Suprapubic skin (tissue), 4 donors: ENCODE measurements around the gene SPDL1. TPM values are rescaled to one million over a fixed set of nuclear protein-coding genes. Genes with fewer than 3 reads are reported as not detected.

Experiments
- DNase-seq, 2 donors: peaks; one replicate each; pipeline ENCODE4 v3.0.0-alpha.2; 2019; ENCODE audit warnings: low spot score in 2 of 2
- H3K27ac ChIP-seq: fragments of 200-600 bp; sonication (generic); one replicate; pipeline ENCODE4 v1.5.1; 2019
- H3K27me3 ChIP-seq: fragments of 200-600 bp; sonication (generic); one replicate; pipeline ENCODE4 v1.5.1; 2019
- H3K36me3 ChIP-seq: fragments of 200-600 bp; sonication (generic); one replicate; pipeline ENCODE4 v1.5.1; 2019
- H3K4me1 ChIP-seq: fragments of 200-600 bp; sonication (generic); one replicate; pipeline ENCODE4 v1.5.1; 2019
- H3K4me3 ChIP-seq: fragments of 200-600 bp; sonication (generic); one replicate; pipeline ENCODE4 v1.5.1; 2019; ENCODE audit warnings: mild to moderate bottlenecking
- H3K9me3 ChIP-seq: fragments of 200-600 bp; sonication (generic); one replicate; pipeline ENCODE4 v1.5.1; 2019
- EP300 ChIP-seq: sonication (generic); formaldehyde crosslinking; IDR thresholded peaks from one replicate; pipeline ENCODE4 v1.6.1; 2017; ENCODE audit warnings: antibody characterized with exemption
- POLR2A ChIP-seq, 2 donors: fragments of 450-650 bp; IDR thresholded peaks; one replicate each; pipeline ENCODE4 v1.6.1; 2017; ENCODE audit warnings: antibody characterized with exemption in 2 of 2, mild to moderate bottlenecking in 2 of 2, moderate library complexity in 2 of 2
- POLR2AphosphoS5 ChIP-seq, 3 donors: sonication (generic); formaldehyde crosslinking; IDR thresholded peaks; one replicate each; pipeline ENCODE4 v1.6.1; 2017; ENCODE audit warnings: antibody characterized with exemption in 3 of 3
- WGBS: methylation state at CpG from one replicate; pipeline ENCODE4 v1.1.5; 2018; 5-methylcytosine and 5-hydroxymethylcytosine counted together
- total RNA-seq, 4 donors: library from RNA; depleted of rRNA; stranded (reverse); fragments of >200 nt; gene quantifications; one replicate each; pipeline ENCODE4 v1.1.0, GENCODE V29; 2016
- TF ChIP-seq, protein P1 (sequence below), 2 donors: fragments of 200-600 bp in 1 of 2; fragments of 450-650 bp in 1 of 2; sonication (generic) in 1 of 2; IDR thresholded peaks; one replicate each; pipeline ENCODE4 v1.5.1; 2016 to 2019; ENCODE audit warnings: antibody characterized with exemption in 2 of 2, mild to moderate bottlenecking in 1 of 2, moderate library complexity in 1 of 2

SPDL1 gene
- total RNA-seq, 4 donors from 2014 or later: 6.4 to 9.4 (median 7.3) TPM

DNA sequence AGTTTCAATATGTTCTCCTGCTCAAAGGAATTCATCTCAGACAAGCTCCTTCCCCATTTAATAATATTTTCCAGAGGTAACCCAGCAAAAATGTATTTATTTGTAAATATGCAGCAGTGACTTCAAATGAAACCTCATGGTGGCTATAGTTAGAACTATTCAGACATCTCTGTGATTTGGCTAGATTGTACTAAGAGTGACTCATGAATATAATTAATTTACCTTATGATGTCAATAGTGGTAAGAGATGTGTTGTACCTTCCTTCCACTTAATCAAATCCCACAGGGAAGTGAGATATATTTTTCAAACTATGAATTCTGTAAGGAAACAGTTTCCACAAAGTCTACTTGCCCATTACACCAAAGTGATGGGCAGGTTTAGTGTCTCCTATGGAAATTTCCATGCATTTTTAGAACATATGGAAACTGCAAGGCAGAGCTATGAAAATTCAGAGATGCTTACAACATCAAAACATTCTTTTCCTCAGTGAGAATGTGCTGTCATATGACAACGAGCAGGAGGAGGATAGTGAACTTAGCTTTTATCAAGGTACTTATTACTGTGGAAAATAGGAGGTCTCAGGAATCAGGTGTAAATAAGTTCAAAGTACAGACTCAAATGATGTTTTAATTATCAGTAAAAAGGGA, 34.0 kb upstream of the SPDL1 start:
- 31% methylated on average over 1 of the region's 1 CpG for WGBS
- Histone ChIP-seq H3K27ac (no peak overlapping the region), H3K36me3 (no peaks in the 10 kb centered on the region), H3K9me3 (no peaks in the 10 kb centered on the region), H3K4me1 (peaks cover 2% of the 10 kb centered on the region), H3K27me3 (no peaks in the 10 kb centered on the region), H3K4me3 (no peak overlapping the region)
- no peak for TF ChIP-seq POLR2A (IDR thresholded peaks at IDR 0.05)
- TF ChIP-seq, protein P1, sequence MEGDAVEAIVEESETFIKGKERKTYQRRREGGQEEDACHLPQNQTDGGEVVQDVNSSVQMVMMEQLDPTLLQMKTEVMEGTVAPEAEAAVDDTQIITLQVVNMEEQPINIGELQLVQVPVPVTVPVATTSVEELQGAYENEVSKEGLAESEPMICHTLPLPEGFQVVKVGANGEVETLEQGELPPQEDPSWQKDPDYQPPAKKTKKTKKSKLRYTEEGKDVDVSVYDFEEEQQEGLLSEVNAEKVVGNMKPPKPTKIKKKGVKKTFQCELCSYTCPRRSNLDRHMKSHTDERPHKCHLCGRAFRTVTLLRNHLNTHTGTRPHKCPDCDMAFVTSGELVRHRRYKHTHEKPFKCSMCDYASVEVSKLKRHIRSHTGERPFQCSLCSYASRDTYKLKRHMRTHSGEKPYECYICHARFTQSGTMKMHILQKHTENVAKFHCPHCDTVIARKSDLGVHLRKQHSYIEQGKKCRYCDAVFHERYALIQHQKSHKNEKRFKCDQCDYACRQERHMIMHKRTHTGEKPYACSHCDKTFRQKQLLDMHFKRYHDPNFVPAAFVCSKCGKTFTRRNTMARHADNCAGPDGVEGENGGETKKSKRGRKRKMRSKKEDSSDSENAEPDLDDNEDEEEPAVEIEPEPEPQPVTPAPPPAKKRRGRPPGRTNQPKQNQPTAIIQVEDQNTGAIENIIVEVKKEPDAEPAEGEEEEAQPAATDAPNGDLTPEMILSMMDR (IDR thresholded peaks at IDR 0.05): no peak
- TF ChIP-seq EP300: no peak
- TF ChIP-seq POLR2AphosphoS5 (IDR thresholded peaks at IDR 0.05): no peak
- DNase-seq: no peak

DNA sequence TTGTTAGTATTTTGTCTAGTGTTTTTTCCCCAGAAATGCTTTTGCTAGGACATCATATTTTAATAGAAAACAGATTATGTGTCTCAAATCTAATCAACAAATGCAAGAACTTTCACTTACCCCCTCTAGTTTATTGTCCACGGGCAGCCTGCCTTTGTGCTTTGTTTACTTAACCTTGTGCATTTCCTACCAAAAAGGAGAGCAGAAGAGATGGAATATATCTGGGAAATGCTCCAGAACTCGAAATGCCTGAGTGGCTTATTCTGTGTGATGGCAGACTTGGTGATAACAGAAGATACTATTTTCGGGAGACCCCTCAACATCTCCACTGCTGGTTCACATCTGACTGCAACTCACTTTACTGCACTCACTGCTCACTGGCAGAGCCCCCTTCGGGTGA, 33.3 kb upstream of the SPDL1 start:
- Histone ChIP-seq H3K27me3 (no peaks in the 10 kb centered on the region), H3K36me3 (no peaks in the 10 kb centered on the region), H3K27ac (no peak overlapping the region), H3K4me3 (no peak overlapping the region), H3K9me3 (no peaks in the 10 kb centered on the region), H3K4me1 (peaks cover 2% of the 10 kb centered on the region)
- DNase-seq: no peak
- WGBS: 44% methylated on average over 4 of the region's 4 CpGs
- no peak for TF ChIP-seq POLR2A (IDR thresholded peaks at IDR 0.05)
- TF ChIP-seq POLR2AphosphoS5 (IDR thresholded peaks at IDR 0.05): no peak
- TF ChIP-seq, protein P1 (IDR thresholded peaks at IDR 0.05): no peak
- TF ChIP-seq EP300: no peak

DNA sequence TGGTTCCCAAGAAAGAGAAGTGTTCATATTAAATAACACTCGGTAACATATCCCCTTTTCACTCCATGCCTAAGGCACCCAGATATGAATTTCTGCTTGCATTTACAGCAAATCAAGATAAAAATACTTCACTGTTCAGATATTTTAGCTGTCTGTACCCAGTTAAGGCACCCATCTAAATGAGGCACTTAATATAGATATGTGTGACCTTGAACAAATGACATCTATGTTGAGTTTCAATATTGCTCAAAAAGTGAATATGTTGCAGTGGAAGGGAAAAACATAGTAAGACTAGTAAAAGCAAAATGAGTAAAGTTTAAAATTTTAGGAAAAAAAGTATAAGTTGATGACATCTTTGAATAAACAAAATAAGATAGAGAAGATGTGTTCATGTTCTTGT, 32.4 kb upstream of the SPDL1 start:
- WGBS: 88% methylated on average over 1 of the region's 1 CpG
- H3K36me3 ChIP-seq: no peaks in the 10 kb centered on the region
- no peak overlapping the region for H3K27ac ChIP-seq
- H3K27me3 ChIP-seq: no peaks in the 10 kb centered on the region
- no peak for DNase-seq
- H3K9me3 ChIP-seq: no peaks in the 10 kb centered on the region
- H3K4me1 ChIP-seq: peaks cover 2% of the 10 kb centered on the region
- TF ChIP-seq, protein P1 (IDR thresholded peaks at IDR 0.05): no peak
- TF ChIP-seq POLR2AphosphoS5 (IDR thresholded peaks at IDR 0.05): no peak
- no peak for TF ChIP-seq EP300
- no peak for TF ChIP-seq POLR2A (IDR thresholded peaks at IDR 0.05)
- no peak overlapping the region for H3K4me3 ChIP-seq

DNA sequence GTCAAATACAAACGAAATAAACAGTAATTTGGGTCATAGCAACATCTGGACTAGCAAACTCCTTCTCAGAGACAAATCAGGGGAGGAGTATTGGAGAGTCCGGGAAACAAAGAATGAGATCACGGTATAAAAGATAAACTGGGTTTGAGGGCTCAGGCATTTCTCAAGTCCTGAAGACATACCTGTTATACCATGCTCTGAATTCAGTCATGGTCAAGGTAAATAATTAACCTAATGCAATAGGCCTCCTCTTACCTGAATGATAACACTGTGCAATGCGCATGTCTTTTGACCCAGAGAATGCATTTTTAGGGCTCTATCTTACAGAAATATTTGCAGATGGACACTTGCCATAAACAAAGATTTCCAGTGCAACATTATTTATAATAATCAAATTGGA, 31.9 kb upstream of the SPDL1 start:
- Histone ChIP-seq H3K4me3 (no peak overlapping the region), H3K4me1 (peaks cover 2% of the 10 kb centered on the region), H3K9me3 (no peaks in the 10 kb centered on the region), H3K27me3 (no peaks in the 10 kb centered on the region), H3K36me3 (no peaks in the 10 kb centered on the region), H3K27ac (no peak overlapping the region)
- DNase-seq: no peak
- WGBS: 54% methylated on average over 4 of the region's 4 CpGs
- no peak for TF ChIP-seq POLR2AphosphoS5 (IDR thresholded peaks at IDR 0.05)
- TF ChIP-seq, protein P1 (IDR thresholded peaks at IDR 0.05): no peak
- TF ChIP-seq EP300: no peak
- no peak for TF ChIP-seq POLR2A (IDR thresholded peaks at IDR 0.05)

DNA sequence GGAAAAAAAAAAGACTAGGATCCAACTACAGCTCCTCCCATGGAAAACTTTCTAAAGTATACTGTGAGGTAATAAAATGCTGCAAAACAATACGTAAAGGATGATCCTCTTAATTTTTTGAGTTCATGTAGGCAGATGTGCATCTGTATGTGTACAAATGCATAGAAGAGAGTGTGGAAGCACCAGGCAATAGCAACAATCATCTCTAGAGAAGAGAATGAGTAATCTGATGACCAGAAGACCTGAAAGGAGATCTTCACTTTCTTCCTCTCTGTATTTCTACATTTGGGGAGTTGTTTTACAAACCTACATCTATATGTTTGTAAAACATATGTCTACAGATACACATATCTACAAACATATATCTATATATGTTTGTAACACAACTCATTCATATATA, 29.3 kb upstream of the SPDL1 start:
- H3K4me1 ChIP-seq: no peaks in the 10 kb centered on the region
- H3K9me3 ChIP-seq: no peaks in the 10 kb centered on the region
- H3K36me3 ChIP-seq: no peaks in the 10 kb centered on the region
- H3K4me3 ChIP-seq: no peak overlapping the region
- TF ChIP-seq, protein P1 (IDR thresholded peaks at IDR 0.05): no peak
- TF ChIP-seq EP300 (no peak), POLR2AphosphoS5 (IDR thresholded peaks at IDR 0.05) (no peak), POLR2A (IDR thresholded peaks at IDR 0.05) (no peak)
- no peak overlapping the region for H3K27ac ChIP-seq
- WGBS: 89% methylated on average over 1 of the region's 1 CpG
- no peak for DNase-seq
- no peaks in the 10 kb centered on the region for H3K27me3 ChIP-seq
